GM19372 (cell line): ENCODE results near the gene PDCD2L.
"Not testable (repeated sequence)": the region's sequence is repeated elsewhere in the genome, so short reads cannot be mapped to it uniquely, and the experiment has no call there.

ENCODE experiments used
- ATAC-seq: cut with Tn5 transposase; IDR thresholded peaks from one replicate; pipeline ENCODE4 v1.9.1; 2021; ENCODE audit warnings: mild to moderate bottlenecking, low read depth, moderate library complexity; ENCODE audit not compliant: unreplicated experiment

Gene PDCD2L

GRCh38 chr19:34461375-34462100, 57.3 kb downstream of the PDCD2L start:
- no peak for ATAC-seq

GRCh38 chr19:34464785-34465184, 60.6 kb downstream of the PDCD2L start:
- not testable (repeated sequence) for ATAC-seq

GRCh38 chr19:34468409-34468808, 64.2 kb downstream of the PDCD2L start:
- no peak for ATAC-seq

GRCh38 chr19:34469026-34469425, 64.8 kb downstream of the PDCD2L start:
- ATAC-seq = not testable (repeated sequence)

GRCh38 chr19:34471906-34472700, 67.9 kb downstream of the PDCD2L start:
- no peak for ATAC-seq

GRCh38 chr19:34474233-34474989, 70.2 kb downstream of the PDCD2L start:
- no peak for ATAC-seq

GRCh38 chr19:34475026-34475974, 71.1 kb downstream of the PDCD2L start:
- no peak for ATAC-seq
